HG03039 (cell line): ENCODE results near the gene SRRM2.

Source experiments
- ATAC-seq: cut with Tn5 transposase; IDR thresholded peaks from one replicate; pipeline ENCODE4 v1.9.1; 2021; ENCODE audit warnings: mild to moderate bottlenecking, moderate library complexity; ENCODE audit not compliant: unreplicated experiment

The SRRM2 gene

DNA sequence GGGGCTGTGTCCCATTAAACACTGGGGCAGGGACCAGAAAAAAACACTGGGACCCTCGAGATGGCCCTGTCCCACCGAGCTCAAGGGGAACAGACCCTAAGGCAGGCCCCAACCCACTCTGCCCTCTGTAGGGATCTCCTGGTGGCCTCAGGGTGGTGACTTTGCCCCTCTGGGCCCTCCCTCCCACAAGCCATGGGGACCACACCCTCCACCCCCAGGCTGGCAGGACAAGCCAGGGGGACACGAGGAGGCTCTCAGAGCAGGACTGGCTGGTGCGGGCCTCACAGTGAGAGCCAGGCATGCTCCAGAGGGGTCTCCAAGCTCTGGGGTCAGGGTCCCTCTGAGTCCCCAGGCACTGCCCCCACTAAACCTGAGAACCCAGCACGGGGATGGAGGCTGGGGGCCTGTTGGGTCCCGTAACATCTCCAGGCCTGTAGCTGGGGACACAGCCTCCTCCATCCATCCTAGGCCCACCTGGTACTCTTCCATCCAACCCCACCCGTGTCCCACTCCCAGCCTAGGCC lies 14.5 kb upstream of the SRRM2 start:
- ATAC-seq = no peak

DNA sequence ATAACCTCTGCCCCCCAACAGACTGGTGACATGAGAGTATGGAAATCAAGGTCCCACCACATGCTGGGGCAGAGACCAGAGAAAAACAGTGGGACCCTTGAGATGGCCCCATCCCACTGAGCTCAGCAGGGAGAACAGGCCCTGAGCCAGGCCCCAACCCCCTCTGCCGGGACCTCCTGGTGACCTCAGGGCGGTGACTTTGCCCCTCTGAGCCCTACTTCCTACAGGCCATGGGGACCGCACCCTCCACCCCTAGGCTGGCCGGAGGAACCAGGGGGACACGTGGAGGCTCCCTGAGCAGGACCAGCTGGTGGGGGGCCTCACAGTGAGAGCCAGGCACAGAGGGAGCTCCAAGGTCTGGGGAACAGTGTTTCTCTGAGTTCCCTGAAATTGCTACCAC lies 13.8 kb upstream of the SRRM2 start:
- no peak for ATAC-seq

DNA sequence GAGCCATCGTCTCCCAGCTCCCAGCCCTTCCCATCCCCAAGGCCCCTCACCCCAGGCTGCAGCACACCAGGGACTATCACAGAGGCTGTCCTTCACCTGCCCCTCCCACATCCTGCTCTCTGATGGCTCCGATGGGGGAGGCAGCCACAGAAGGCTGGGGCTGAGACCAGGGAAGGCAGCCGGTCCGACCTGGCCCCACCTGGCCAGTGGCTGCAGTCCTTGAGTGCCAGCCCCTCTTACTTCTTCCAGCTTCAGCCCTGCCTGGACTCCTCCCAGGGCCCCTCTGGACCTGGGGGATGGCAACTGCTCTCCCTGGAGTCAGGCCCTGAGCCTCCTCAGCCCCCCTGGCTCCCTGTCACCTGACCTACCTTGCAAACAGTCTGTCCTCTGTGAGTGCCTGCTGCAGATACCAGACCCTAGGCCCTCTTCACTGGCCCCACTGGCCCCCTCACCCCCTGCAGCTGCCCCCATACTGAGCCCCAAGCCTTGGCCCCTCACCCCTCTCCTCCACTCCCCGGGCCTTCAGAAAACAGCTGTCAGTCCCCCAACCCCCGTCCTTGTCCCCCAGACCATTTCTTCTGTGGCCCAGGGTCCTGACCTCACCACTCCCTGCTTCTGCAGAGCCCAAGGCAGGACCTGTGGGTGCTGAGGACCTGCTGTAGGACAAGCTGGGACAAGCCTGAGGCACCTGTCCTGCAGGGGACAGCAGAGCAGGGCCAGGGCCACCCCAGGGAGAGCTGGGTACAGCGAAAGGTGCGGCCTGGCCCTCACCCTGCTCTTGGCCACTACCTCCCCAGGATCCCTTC lies 12.6 kb upstream of the SRRM2 start:
- ATAC-seq = no peak

DNA sequence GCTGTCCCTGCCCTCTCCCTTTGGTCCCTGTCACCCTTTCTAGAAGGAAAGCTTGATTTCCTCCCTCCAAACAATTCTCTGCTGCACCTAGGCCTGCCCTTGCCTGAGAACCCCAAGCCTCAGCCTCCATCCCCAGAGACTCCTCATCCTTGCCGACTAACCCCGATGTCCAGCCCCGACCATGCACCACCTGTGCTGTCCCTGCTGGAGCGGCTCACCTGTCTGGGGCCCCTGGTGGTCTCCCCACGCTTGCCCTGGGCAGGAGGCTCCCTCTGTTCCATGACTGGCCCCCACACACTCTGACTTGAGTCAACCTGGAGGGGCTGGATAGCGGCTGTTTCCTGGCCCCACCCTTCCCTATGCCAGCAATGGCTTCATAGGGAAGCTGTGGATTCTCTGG lies 12.0 kb upstream of the SRRM2 start:
- ATAC-seq = no peak

DNA sequence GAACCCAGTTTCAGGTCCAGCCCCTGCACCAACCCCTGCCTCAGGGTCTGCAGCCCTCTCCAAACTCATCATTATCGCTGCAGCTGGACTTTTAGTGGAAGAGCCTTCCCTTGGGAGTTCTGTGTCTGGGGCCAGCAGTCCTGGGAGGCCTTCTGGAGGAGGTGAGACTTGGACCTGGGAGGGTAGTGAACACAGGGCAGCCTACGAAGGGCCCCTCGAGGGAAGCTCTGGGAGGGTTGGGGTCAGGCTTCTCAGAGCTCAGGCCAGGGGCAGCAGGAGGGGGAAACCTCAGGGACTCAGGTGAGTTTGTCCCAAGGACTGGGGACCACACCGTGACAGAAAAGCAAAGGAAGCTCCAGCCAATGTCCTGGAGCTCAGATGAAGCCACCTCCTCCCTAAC lies 11.3 kb upstream of the SRRM2 start:
- ATAC-seq = no peak

DNA sequence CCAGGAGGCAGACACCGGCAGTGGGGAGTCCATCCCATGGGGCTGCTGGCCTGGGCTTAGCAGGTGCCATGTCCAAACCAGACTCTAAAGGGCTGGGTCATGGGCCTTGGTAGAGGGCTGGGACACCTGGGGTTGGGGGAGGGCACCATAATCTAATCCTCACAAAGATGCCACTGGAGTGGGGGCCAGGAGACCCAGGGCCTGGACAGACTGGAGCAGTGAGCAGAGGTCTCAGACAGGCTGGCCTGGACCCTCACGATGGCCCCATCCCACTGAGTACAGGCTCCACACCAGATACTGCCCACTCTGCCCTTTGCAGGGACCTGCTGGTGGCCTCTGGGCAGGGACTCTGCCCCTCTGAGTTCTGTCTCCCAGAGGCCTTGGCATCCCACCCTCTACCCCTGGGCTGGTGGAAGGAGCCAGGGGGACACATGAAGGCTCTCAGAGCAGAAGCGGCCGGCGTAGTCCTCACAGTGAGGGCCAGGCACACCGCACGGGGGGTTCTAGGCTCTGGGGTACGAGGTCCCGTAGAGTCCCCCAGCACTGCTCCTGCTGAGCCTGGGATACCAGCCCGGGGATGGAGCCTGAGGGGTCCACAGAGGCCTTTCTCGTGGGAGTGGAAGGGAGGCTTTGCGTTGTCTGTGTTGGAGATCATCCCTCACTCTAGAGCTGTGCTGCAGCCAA lies 10.0 kb upstream of the SRRM2 start:
- ATAC-seq = no peak

GRCh38 chr16:2743007-2743810 lies 9.2 kb upstream of the SRRM2 start:
- ATAC-seq = no peak

GRCh38 chr16:2744711-2745110 lies 7.7 kb upstream of the SRRM2 start:
- ATAC-seq = no peak

GRCh38 chr16:2745116-2745890 lies 7.1 kb upstream of the SRRM2 start:
- ATAC-seq = no peak

DNA sequence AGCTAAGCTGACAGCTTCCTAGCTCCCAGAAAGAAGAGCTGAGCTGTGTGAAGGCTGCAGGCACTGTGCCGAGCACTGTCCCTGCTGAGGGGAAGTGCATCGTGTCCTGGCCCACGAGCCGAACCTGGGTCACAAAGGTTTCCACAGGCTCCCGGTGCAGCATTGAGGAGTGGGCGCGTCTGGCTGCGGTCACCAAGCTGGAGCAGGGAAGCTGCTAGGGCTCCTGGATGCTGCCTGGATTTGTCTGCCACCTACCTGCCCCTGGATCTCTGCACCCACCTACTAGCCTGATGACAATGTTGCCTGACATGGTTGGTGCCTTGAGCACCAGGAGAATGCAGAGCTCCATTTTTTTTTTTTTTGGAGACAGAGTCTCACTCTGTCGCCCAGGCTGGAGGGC lies 6.5 kb upstream of the SRRM2 start:
- ATAC-seq = no peak

DNA sequence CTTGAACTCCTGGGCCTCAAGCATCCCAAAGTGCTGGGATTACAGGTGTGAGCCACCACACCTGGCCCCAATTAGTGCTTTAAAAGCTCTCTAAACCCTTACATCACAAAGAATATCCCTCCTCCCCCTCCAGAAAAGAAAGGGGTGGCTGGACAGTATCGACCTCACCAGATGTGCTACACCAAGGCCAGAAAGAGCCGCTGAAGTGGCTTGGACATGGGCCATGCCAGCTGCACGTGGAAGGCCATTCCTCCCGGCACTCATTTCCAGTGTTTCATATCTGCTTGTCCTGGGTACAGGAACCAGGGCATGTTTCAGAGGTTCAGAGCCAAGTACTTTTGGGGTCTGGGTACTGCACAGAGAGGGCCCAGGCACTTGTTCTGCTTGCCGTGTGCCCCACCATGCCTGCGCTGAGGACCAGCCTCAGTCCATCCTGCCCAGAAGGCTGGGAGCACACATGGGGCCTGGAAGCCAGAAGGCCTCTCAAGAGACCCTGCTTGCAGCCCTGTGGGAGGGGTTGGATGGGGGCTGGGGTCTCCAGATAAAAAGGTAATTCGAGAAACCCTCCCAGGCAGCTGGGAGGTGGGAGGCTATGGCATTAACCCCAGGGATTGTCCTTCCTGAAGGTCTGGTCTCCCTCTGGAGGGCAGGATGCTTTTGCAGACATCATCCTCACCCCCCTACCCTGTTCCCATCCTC lies 3.5 kb upstream of the SRRM2 start:
- ATAC-seq = no peak

- ATAC-seq = no peak
Measured at GRCh38 chr16:2749476-2749875, 3.0 kb upstream of the SRRM2 start.

GRCh38 chr16:2749936-2750335 lies 2.5 kb upstream of the SRRM2 start:
- ATAC-seq = no peak

DNA sequence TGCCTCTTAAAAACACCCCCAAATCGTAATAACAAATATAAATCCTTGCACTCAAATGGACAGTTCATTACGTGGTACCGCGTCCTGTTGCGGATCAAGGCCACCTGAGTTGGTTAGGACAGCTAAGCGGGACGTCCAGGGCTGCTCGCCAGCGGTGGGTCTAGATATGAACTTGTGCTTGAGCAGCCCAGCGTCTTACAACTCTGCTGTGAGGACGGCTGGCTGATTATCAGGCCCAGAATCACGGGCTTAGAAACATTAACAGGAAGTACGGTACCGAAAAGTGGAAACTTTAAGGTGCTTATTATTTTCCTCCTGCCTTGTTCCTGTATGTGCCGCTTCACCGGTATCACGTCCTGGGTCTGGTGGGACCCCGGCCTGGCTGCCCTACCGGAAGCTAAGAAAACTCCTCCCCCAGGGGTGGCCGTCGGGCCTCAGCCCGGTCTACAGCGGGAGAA lies 832 bp upstream of the SRRM2 start:
- ATAC-seq = peak; percentile 29

GRCh38 chr16:2752850-2753732 lies 653 bp downstream of the SRRM2 start:
- ATAC-seq = peak; percentile 31

DNA sequence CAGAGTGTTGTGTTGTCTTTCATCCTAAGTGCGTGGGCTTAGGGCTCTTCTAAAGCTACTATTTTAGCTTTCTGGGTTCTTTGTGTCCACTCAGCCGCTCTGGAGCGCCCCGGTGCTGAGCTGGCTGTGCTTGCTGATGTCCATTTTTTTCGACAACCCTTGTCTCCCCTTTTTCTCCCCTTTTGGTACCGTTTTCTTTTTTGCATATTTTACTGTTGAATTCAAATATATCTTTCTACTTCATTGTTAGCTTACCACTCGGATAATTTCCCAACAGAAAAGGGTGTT lies 1.2 kb downstream of the SRRM2 start:
- ATAC-seq = no peak

DNA sequence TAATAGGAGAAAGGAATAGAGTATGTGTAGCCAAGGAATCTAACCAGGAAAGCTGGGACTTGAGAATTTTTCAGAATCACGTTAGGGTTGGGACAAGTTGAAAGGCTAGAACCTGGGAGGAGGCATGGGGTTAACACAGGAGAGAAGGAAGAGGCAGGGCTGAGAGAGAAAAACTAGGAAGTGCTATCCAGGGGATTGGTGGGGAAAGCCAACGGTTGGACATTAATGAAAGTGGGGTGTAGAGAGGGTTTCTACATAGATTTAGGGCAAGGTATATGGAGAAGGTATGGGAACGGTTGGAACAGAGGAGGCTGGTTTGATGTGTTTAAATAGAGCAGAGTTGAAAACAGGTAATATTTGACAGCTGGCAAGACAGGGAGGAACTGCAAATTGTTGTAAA lies 2.7 kb downstream of the SRRM2 start:
- ATAC-seq = no peak

DNA sequence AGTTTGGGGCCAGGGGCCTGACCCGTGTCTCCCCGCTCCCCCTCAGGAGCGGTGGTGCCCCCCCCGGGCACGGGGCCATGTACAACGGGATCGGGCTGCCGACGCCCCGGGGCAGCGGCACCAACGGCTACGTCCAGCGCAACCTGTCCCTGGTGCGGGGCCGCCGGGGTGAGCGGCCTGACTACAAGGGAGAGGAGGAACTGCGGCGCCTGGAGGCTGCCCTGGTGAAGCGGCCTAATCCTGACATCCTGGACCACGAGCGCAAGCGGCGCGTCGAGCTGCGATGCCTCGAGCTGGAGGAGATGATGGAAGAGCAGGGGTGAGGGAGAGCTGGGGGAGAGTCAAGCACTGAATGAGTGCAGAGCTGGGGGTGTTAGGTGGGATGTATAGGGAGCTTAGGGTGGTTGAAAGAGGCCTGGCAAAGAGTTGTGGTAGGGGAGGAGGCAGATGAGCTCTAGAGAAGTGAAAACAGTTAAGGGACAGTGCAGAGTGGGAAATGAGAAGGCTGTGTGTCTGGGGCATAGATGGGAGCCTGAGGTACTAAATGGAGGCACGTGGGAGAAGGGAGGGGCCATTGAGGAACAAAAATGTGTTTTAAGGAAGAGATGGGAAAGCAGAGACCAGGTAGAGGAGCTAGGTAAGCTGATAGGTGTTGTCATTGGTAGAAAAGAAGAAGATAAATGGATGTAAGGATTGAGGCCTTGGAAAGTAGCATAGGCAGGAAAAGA lies 4.0 kb downstream of the SRRM2 start:
- no peak for ATAC-seq

- ATAC-seq = no peak
Measured at GRCh38 chr16:2757344-2757743, 4.9 kb downstream of the SRRM2 start.
